GM10266 (cell line): ENCODE measurements around the gene FIP1L1.

Source experiments
- DNase-seq: peaks from one replicate; pipeline ENCODE4 v3.0.0; 2012; ENCODE audit errors: extremely low spot score
- TF ChIP-seq, protein P1 (sequence below): IDR thresholded peaks from 2 replicates; pipeline ENCODE4 v1.5.1; 2012; ENCODE audit warnings: mild to moderate bottlenecking, low read depth; ENCODE audit not compliant: control insufficient read depth, insufficient read depth; ENCODE audit errors: missing control alignments

The FIP1L1 gene

GRCh38 chr4:53436251-53436650, 58.8 kb downstream of the FIP1L1 start:
- no peak for DNase-seq
- TF ChIP-seq, protein P1, sequence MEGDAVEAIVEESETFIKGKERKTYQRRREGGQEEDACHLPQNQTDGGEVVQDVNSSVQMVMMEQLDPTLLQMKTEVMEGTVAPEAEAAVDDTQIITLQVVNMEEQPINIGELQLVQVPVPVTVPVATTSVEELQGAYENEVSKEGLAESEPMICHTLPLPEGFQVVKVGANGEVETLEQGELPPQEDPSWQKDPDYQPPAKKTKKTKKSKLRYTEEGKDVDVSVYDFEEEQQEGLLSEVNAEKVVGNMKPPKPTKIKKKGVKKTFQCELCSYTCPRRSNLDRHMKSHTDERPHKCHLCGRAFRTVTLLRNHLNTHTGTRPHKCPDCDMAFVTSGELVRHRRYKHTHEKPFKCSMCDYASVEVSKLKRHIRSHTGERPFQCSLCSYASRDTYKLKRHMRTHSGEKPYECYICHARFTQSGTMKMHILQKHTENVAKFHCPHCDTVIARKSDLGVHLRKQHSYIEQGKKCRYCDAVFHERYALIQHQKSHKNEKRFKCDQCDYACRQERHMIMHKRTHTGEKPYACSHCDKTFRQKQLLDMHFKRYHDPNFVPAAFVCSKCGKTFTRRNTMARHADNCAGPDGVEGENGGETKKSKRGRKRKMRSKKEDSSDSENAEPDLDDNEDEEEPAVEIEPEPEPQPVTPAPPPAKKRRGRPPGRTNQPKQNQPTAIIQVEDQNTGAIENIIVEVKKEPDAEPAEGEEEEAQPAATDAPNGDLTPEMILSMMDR = no peak

- DNase-seq = no peak
- TF ChIP-seq, protein P1 = no peak
These were observed 64.1 kb downstream of the FIP1L1 start for GRCh38 chr4:53441564-53441963.

- no peak for DNase-seq
- TF ChIP-seq, protein P1 = no peak
These were observed 67.5 kb downstream of the FIP1L1 start for GRCh38 chr4:53444954-53445353.

- TF ChIP-seq, protein P1 = no peak
- DNase-seq = no peak
These were observed 73.3 kb downstream of the FIP1L1 start for GRCh38 chr4:53450773-53451172.

- no peak for DNase-seq
- TF ChIP-seq, protein P1 = no peak
These were observed 75.9 kb downstream of the FIP1L1 start for GRCh38 chr4:53453385-53453784.

DNA sequence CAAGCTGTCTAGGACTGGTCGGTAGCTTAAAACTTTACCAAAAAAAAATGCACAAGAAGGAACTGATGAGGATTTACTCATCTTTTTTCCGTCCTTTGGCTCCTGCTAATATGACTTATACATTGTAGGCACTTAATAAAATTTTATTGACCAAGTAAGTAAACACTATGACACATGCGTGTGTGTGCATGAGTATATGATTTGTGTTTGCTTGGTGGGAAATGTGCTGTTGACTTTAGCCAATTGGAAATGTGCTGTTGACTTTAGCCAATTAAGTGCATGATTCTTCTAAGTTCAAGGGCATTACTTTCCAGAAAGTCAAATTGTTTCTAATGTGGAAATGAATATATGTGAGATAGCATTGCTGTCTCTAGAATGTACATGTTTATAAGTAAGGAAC, 78.3 kb downstream of the FIP1L1 start:
- DNase-seq = no peak
- TF ChIP-seq, protein P1 = no peak

DNA sequence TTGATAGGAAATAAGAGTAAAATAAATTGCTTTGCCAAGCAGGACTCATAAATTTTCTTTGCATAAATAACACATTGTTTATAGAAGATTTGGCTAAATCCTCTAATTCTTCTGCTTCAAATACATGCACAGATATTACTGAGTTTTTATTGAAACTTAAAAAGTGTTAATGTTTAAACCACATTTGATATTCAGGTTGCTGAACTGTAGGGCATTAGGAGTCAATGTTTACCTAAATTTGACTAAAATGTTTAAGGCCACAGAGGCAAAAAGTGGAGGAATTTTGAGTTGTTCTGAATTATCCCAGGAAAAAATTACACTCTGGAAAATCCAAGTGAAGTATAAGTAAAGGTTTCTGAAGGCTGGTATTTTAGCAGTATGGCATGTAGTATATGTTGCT, 78.7 kb downstream of the FIP1L1 start:
- TF ChIP-seq, protein P1 = no peak
- DNase-seq = no peak

DNA sequence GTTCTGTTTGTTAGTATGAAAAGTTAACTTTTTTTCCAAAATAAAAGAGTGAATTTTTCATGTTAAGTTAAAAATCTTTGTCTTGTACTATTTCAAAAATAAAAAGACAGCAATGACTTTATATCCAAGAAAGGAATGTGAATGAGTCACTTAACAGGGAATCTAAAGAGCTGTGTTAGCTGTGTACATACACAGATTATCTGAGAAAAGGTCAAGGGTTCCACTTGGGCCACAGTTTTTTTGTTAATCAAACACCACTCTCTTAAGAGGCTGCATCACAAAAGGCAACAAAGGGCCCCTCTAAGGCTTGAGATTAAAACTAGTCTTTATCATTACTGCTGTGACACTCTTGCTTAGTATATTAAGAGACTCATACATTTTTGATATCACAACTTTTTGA, 82.1 kb downstream of the FIP1L1 start:
- DNase-seq = no peak
- TF ChIP-seq, protein P1 = no peak
